RWPE2 (cell line): ENCODE results near the gene DIS3L.

ENCODE experiments used
- ATAC-seq: fragments of 200-7000 bp; cut with Tn5 transposase; 3 replicates; pipeline ENCODE4 v1.9.1; 2021; ENCODE audit warnings: low read depth
- DNase-seq: peaks from one replicate; pipeline ENCODE4 v3.0.0-alpha.2; 2020; ENCODE audit warnings: low spot score
- H3K27ac ChIP-seq: fragments of 450-650 bp; 2 replicates; pipeline ENCODE4 v1.5.1; 2017; ENCODE audit warnings: mild to moderate bottlenecking; ENCODE audit not compliant: poor library complexity, severe bottlenecking
- H3K27me3 ChIP-seq: fragments of 250-450 bp; sonication (Bioruptor Pico); 2 replicates; pipeline ENCODE4 v1.5.1; 2021; ENCODE audit warnings: mild to moderate bottlenecking, moderate library complexity; ENCODE audit not compliant: insufficient read depth, poor library complexity, severe bottlenecking
- H3K36me3 ChIP-seq: fragments of 250-450 bp; sonication (Bioruptor Pico); 2 replicates; pipeline ENCODE4 v1.5.1; 2020; ENCODE audit warnings: low read depth, mild to moderate bottlenecking, moderate library complexity
- H3K4me1 ChIP-seq: fragments of 250-450 bp; sonication (Bioruptor Pico); 2 replicates; pipeline ENCODE4 v1.5.1; 2021; ENCODE audit warnings: mild to moderate bottlenecking, moderate library complexity; ENCODE audit not compliant: insufficient read depth, poor library complexity, severe bottlenecking
- H3K4me3 ChIP-seq: fragments of 250-450 bp; sonication (Bioruptor Pico); 2 replicates; pipeline ENCODE4 v1.5.1; 2021; ENCODE audit warnings: mild to moderate bottlenecking, moderate library complexity; ENCODE audit not compliant: severe bottlenecking
- H3K9me3 ChIP-seq: fragments of 250-450 bp; sonication (Bioruptor Pico); 2 replicates; pipeline ENCODE4 v1.5.1; 2021; ENCODE audit warnings: mild to moderate bottlenecking, moderate library complexity; ENCODE audit not compliant: severe bottlenecking
- TF ChIP-seq, protein P1 (sequence below): fragments of 450-650 bp; IDR thresholded peaks from one replicate; pipeline ENCODE4 v1.5.1; 2017; ENCODE audit warnings: mild to moderate bottlenecking, moderate library complexity; ENCODE audit not compliant: poor library complexity, severe bottlenecking

Gene DIS3L

DNA sequence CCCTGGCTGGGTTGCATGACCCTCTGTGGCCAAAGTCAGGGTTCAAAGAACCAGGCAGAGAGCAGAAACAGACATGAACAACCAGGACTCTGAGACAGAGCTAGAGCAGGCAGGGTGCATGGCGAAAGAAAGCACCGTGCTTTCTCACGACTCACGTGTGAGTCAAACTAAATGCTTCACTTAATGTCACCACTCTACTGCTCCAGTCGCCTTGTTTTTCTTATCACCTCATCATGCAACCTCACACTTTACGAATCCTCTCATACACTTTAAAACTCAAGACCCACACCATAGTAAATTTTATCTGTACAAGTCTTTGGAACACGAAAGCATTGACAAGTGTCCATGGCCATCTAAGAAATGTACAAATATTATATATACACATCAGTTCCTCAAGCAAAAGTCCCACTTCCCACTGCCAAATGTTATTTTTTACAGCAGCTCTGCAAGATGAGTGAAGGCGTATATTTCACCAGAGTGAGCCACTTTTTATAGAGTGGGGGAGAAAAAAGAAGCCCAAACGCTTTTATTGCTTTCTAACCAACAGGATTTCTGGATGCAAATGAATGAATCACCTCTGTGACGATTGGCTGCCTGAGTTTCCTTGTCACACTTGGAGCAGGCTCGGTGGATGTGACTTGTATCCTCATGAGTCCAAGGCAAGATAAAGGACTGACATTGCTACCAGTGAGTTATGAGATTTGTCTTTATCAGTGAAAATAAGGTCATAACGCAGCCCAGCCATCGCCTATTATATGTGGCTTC, 23.9 kb upstream of the DIS3L start:
- Histone ChIP-seq H3K9me3 (no peaks in the 10 kb centered on the region), H3K27ac (no peak overlapping the region), H3K36me3 (no peaks in the 10 kb centered on the region), H3K4me3 (no peak overlapping the region), H3K4me1 (no peaks in the 10 kb centered on the region), H3K27me3 (no peaks in the 10 kb centered on the region)
- peak; percentile 82 for ATAC-seq
- TF ChIP-seq, protein P1, sequence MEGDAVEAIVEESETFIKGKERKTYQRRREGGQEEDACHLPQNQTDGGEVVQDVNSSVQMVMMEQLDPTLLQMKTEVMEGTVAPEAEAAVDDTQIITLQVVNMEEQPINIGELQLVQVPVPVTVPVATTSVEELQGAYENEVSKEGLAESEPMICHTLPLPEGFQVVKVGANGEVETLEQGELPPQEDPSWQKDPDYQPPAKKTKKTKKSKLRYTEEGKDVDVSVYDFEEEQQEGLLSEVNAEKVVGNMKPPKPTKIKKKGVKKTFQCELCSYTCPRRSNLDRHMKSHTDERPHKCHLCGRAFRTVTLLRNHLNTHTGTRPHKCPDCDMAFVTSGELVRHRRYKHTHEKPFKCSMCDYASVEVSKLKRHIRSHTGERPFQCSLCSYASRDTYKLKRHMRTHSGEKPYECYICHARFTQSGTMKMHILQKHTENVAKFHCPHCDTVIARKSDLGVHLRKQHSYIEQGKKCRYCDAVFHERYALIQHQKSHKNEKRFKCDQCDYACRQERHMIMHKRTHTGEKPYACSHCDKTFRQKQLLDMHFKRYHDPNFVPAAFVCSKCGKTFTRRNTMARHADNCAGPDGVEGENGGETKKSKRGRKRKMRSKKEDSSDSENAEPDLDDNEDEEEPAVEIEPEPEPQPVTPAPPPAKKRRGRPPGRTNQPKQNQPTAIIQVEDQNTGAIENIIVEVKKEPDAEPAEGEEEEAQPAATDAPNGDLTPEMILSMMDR = no peak
- no peak for DNase-seq

DNA sequence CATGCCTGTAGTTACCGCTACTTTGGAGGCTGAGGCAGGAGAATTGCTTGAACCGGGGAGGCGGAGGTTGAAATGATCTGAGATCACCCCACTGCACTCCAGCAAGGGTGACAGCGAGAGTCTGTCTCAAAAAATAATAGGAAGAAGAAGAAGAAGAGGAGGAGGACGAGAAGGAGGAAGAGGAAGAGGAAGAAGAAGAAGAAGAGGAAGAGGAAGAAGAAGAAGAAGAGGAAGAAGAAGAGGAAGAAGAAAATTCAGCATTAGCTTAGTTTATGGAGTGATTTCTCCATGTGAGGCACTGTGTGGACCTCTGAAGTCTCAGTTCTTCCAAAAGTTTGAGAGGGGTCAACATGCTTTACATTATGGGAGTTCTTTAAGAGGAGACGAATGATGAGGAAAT, 22.4 kb upstream of the DIS3L start:
- no peak overlapping the region for H3K4me3 ChIP-seq
- H3K9me3 ChIP-seq = no peaks in the 10 kb centered on the region
- no peaks in the 10 kb centered on the region for H3K36me3 ChIP-seq
- DNase-seq = no peak
- no peaks in the 10 kb centered on the region for H3K27me3 ChIP-seq
- H3K4me1 ChIP-seq = no peaks in the 10 kb centered on the region
- ATAC-seq = no peak
- TF ChIP-seq, protein P1 = no peak
- no peak overlapping the region for H3K27ac ChIP-seq

- Histone ChIP-seq H3K36me3 (no peaks in the 10 kb centered on the region), H3K4me1 (no peaks in the 10 kb centered on the region), H3K9me3 (no peaks in the 10 kb centered on the region), H3K27me3 (no peaks in the 10 kb centered on the region), H3K4me3 (no peak overlapping the region), H3K27ac (no peak overlapping the region)
- TF ChIP-seq, protein P1 = no peak
- no peak for ATAC-seq
- DNase-seq = no peak
Measured at GRCh38 chr15:66275352-66275751, 18.0 kb upstream of the DIS3L start.

GRCh38 chr15:66276546-66276945, 16.8 kb upstream of the DIS3L start:
- H3K27me3 ChIP-seq = no peaks in the 10 kb centered on the region
- no peak for DNase-seq
- H3K4me3 ChIP-seq = no peak overlapping the region
- no peak for ATAC-seq
- H3K36me3 ChIP-seq = no peaks in the 10 kb centered on the region
- H3K27ac ChIP-seq = no peak overlapping the region
- H3K4me1 ChIP-seq = no peaks in the 10 kb centered on the region
- no peaks in the 10 kb centered on the region for H3K9me3 ChIP-seq
- TF ChIP-seq, protein P1 = no peak

- DNase-seq (no peak), ATAC-seq (no peak)
- H3K27ac ChIP-seq = no peak overlapping the region
- H3K4me1 ChIP-seq = no peaks in the 10 kb centered on the region
- no peaks in the 10 kb centered on the region for H3K36me3 ChIP-seq
- TF ChIP-seq, protein P1 = no peak
- no peak overlapping the region for H3K4me3 ChIP-seq
- H3K9me3 ChIP-seq = no peaks in the 10 kb centered on the region
- H3K27me3 ChIP-seq = no peaks in the 10 kb centered on the region
Measured at GRCh38 chr15:66278056-66278455, 15.3 kb upstream of the DIS3L start.
